Suprapubic skin (tissue), 4 donors: ENCODE results near the gene ULBP3.

ENCODE experiments used
- CTCF ChIP-seq, 2 donors: fragments of 200-600 bp in 1 of 2; fragments of 450-650 bp in 1 of 2; sonication (generic) in 1 of 2; IDR thresholded peaks; one replicate each; pipeline ENCODE4 v1.5.1; 2016 to 2019; ENCODE audit warnings: antibody characterized with exemption in 2 of 2, mild to moderate bottlenecking in 1 of 2, moderate library complexity in 1 of 2
- EP300 ChIP-seq: sonication (generic); formaldehyde crosslinking; IDR thresholded peaks from one replicate; pipeline ENCODE4 v1.6.1; 2017; ENCODE audit warnings: antibody characterized with exemption
- POLR2A ChIP-seq, 2 donors: fragments of 450-650 bp; IDR thresholded peaks; one replicate each; pipeline ENCODE4 v1.6.1; 2017; ENCODE audit warnings: antibody characterized with exemption in 2 of 2, mild to moderate bottlenecking in 2 of 2, moderate library complexity in 2 of 2
- POLR2AphosphoS5 ChIP-seq, 3 donors: sonication (generic); formaldehyde crosslinking; IDR thresholded peaks; one replicate each; pipeline ENCODE4 v1.6.1; 2017; ENCODE audit warnings: antibody characterized with exemption in 3 of 3

- TF ChIP-seq POLR2AphosphoS5 (IDR thresholded peaks at IDR 0.05) (no peak), CTCF (IDR thresholded peaks at IDR 0.05) (no peak), EP300 (no peak), POLR2A (IDR thresholded peaks at IDR 0.05) (no peak)
These were observed 49.7 kb upstream of the ULBP3 start for GRCh38 chr6:150118627-150119026.
